HepG2 (cell line): ENCODE measurements around the gene C22orf31. TPM values are rescaled to one million over a fixed set of nuclear protein-coding genes. Genes with fewer than 3 reads are reported as not detected.

Experiments used
- AFF4 ChIP-seq: sonication (generic); formaldehyde crosslinking; IDR thresholded peaks from 2 replicates; pipeline ENCODE4 v1.4.0; 2020; ENCODE audit warnings: missing genetic modification reagents
- ATF2 ChIP-seq: sonication (generic); formaldehyde crosslinking; IDR thresholded peaks from 2 replicates; pipeline ENCODE4 v1.4.0; 2020; ENCODE audit warnings: missing genetic modification reagents
- CSRNP1 ChIP-seq: sonication (generic); formaldehyde crosslinking; IDR thresholded peaks from 2 replicates; pipeline ENCODE4 v1.8.1; 2023; ENCODE audit warnings: mild to moderate bottlenecking, missing genetic modification reagents
- CSRNP2 ChIP-seq: sonication (generic); formaldehyde crosslinking; conservative IDR thresholded peaks from 2 replicates; pipeline ENCODE4 v1.8.0; 2022; ENCODE audit warnings: low read depth, missing genetic modification reagents
- GRHL1 ChIP-seq: sonication (generic); formaldehyde crosslinking; conservative IDR thresholded peaks from 2 replicates; pipeline ENCODE4 v1.8.0; 2022; ENCODE audit warnings: missing genetic modification reagents
- KLF16 ChIP-seq, 2 experiments: sonication (generic) in 1 of 2; formaldehyde crosslinking in 1 of 2; IDR thresholded peaks; 2 replicates each; pipeline versions ENCODE4 v1.6.1 to v1.8.0; 2016 to 2023; ENCODE audit warnings: missing genetic modification reagents in 2 of 2, missing compliant biosample characterization in 1 of 2
- MIXL1 ChIP-seq: IDR thresholded peaks from 2 replicates; pipeline ENCODE4 v1.6.1; 2016
- PLRG1 ChIP-seq: fragments of 450-650 bp; conservative IDR thresholded peaks from 2 replicates; pipeline ENCODE4 v1.6.1; 2016
- RARA ChIP-seq: IDR thresholded peaks from 2 replicates; pipeline ENCODE4 v1.6.1; 2016; ENCODE audit warnings: missing genetic modification reagents, missing compliant biosample characterization
- SMAD9 ChIP-seq: sonication (generic); formaldehyde crosslinking; IDR thresholded peaks from 2 replicates; pipeline ENCODE4 v1.5.1; 2020; ENCODE audit warnings: mild to moderate bottlenecking, missing genetic modification reagents
- TFDP2 ChIP-seq: sonication (generic); formaldehyde crosslinking; IDR thresholded peaks from 2 replicates; pipeline ENCODE4 v1.4.0; 2020; ENCODE audit warnings: missing genetic modification reagents
- YEATS2 ChIP-seq: sonication (generic); formaldehyde crosslinking; IDR thresholded peaks from 2 replicates; pipeline ENCODE4 v1.4.0; 2020; ENCODE audit warnings: missing genetic modification reagents, borderline replicate concordance
- ZMAT3 ChIP-seq: sonication (generic); formaldehyde crosslinking; conservative IDR thresholded peaks from 2 replicates; pipeline ENCODE4 v1.7.0; 2021; ENCODE audit warnings: missing genetic modification reagents
- ZNF10 ChIP-seq: sonication (generic); formaldehyde crosslinking; IDR thresholded peaks from 2 replicates; pipeline ENCODE4 v1.4.0; 2020; ENCODE audit warnings: mild to moderate bottlenecking, low read depth, missing genetic modification reagents, borderline replicate concordance
- ZNF362 ChIP-seq: sonication (generic); formaldehyde crosslinking; IDR thresholded peaks from 2 replicates; pipeline ENCODE4 v1.4.0; 2020; ENCODE audit warnings: missing genetic modification reagents, mild to moderate bottlenecking, borderline replicate concordance
- ZNF382 ChIP-seq: sonication (generic); formaldehyde crosslinking; IDR thresholded peaks from 2 replicates; pipeline ENCODE4 v1.5.0; 2020; ENCODE audit warnings: missing genetic modification reagents, mild to moderate bottlenecking, borderline replicate concordance
- polyA plus RNA-seq, 8 experiments: library from polyadenylated mRNA; depleted of rRNA in 3 of 8; stranded (reverse) in 7 of 8; unstranded in 1 of 8; fragments of >200 nt; fragmentation: Illumina TruSeq in 4 of 8; extraction: Trizol in 4 of 8; gene quantifications; 2 replicates each; pipeline versions ENCODE4 v1.2.1 to v1.2.3, GENCODE V29; 2011 to 2016; ENCODE audit warnings: low read depth in 4 of 8, missing spikeins in 1 of 8, mixed read lengths in 1 of 8; ENCODE audit not compliant: insufficient read depth in 1 of 8
- total RNA-seq, 5 experiments: library from RNA; depleted of rRNA; stranded (reverse); fragments of >200 nt; fragmentation: Illumina TruSeq; extraction: Trizol; gene quantifications; 2 replicates each; pipeline ENCODE4 v1.2.3, GENCODE V29; 2016; ENCODE audit warnings: low read depth in 1 of 5

C22orf31 gene
- total and polyA plus RNA-seq, 2 of the 13 experiments (the other 11 are each of a cell fraction or from before 2014, with no cell fraction given): not detected

- no peak for TF ChIP-seq AFF4 (CRISPR knock-in tag)
- no peak for TF ChIP-seq SMAD9 (CRISPR knock-in tag)
- peak; percentile 93 for TF ChIP-seq RARA
- TF ChIP-seq ZNF362: peak; percentile 70; the same call in 1 of the 2 replicates
- no peak for TF ChIP-seq GRHL1 (CRISPR knock-in tag)
- TF ChIP-seq KLF16 (CRISPR knock-in tag; IDR thresholded peaks at IDR 0.05): no peak; a peak in 1 of 4 replicates
- no peak; the same call in 1 of the 2 replicates for TF ChIP-seq TFDP2 (CRISPR knock-in tag)
- TF ChIP-seq CSRNP1: no peak
- TF ChIP-seq ZMAT3 (CRISPR knock-in tag): no peak
- peak; percentile 51; the same call in 1 of the 2 replicates for TF ChIP-seq MIXL1 (CRISPR knock-in tag)
- TF ChIP-seq CSRNP2 (CRISPR knock-in tag): no peak
- TF ChIP-seq ZNF10 (CRISPR knock-in tag): no peak
- no peak for TF ChIP-seq ZNF382 (CRISPR knock-in tag)
- TF ChIP-seq YEATS2: no peak
- peak; percentile 73 for TF ChIP-seq ATF2 (CRISPR knock-in tag)
- no peak for TF ChIP-seq PLRG1
Observed at GRCh38 chr22:29030618-29031226, 30.9 kb downstream of the C22orf31 start (continued).
